NCI-H510A treated with DMSO at 0.1 percent for 48 hours (cell line): ENCODE results near the gene SNED1.
A peak's percentile ranks its signal among the peaks of the same experiment; 100 is the strongest.
"Not testable (repeated sequence)": the region's sequence is repeated elsewhere in the genome, so short reads cannot be mapped to it uniquely, and the experiment has no call there.

Source experiments
- DNase-seq: peaks from one replicate; lab custom pipeline; 2025; lab: John Stamatoyannopoulos, UW

The SNED1 gene

GRCh38 chr2:241088376-241088775 lies 90.0 kb downstream of the SNED1 start:
- no peak for DNase-seq

- no peak for DNase-seq
Observed at GRCh38 chr2:241088791-241089732, 90.6 kb downstream of the SNED1 start.

GRCh38 chr2:241091201-241091600 lies 92.8 kb downstream of the SNED1 start:
- no peak for DNase-seq

- DNase-seq = no peak
Observed at GRCh38 chr2:241091734-241092445, 93.5 kb downstream of the SNED1 start.

GRCh38 chr2:241092677-241093076 lies 94.3 kb downstream of the SNED1 start:
- peak; percentile 58 for DNase-seq

GRCh38 chr2:241093133-241093781 lies 94.8 kb downstream of the SNED1 start:
- DNase-seq = peak; percentile 87

GRCh38 chr2:241094172-241094571 lies 95.8 kb downstream of the SNED1 start:
- DNase-seq = no peak

- DNase-seq = no peak
Observed at GRCh38 chr2:241094924-241095420, 96.6 kb downstream of the SNED1 start.

- no peak for DNase-seq
Observed at GRCh38 chr2:241095594-241096290, 97.3 kb downstream of the SNED1 start.

GRCh38 chr2:241096979-241097378 lies 98.6 kb downstream of the SNED1 start:
- no peak for DNase-seq

GRCh38 chr2:241099246-241099645 lies 100.8 kb downstream of the SNED1 start:
- DNase-seq = no peak

- DNase-seq = peak; percentile 82
Observed at GRCh38 chr2:241102239-241102803, 103.9 kb downstream of the SNED1 start, which contains the start of gene MTERF4. Gene MTERF4 (minus strand): TSS chr2:241102287. CDS start chr2:241102273, 14 bp downstream.

- no peak for DNase-seq
Observed at GRCh38 chr2:241103176-241103595, 104.8 kb downstream of the SNED1 start.

- not testable (repeated sequence) for DNase-seq
Observed at GRCh38 chr2:241104611-241105010, 106.2 kb downstream of the SNED1 start.

GRCh38 chr2:241105641-241106040 lies 107.2 kb downstream of the SNED1 start:
- no peak for DNase-seq

- DNase-seq = no peak
Observed at GRCh38 chr2:241107031-241107783, 108.8 kb downstream of the SNED1 start.

GRCh38 chr2:241108271-241109209 lies 110.1 kb downstream of the SNED1 start:
- no peak for DNase-seq

- no peak for DNase-seq
Observed at GRCh38 chr2:241109210-241110088, 111.0 kb downstream of the SNED1 start.
